ENCODE results near the gene SLC39A5. TPM values are rescaled to one million over a fixed set of nuclear protein-coding genes. Genes with fewer than 3 reads are reported as not detected.

The SLC39A5 gene
- total and polyA plus RNA-seq, 2 of the 13 experiments (the other 11 are each of a cell fraction or from before 2014, with no cell fraction given) = 59.7 to 101 TPM

DNA sequence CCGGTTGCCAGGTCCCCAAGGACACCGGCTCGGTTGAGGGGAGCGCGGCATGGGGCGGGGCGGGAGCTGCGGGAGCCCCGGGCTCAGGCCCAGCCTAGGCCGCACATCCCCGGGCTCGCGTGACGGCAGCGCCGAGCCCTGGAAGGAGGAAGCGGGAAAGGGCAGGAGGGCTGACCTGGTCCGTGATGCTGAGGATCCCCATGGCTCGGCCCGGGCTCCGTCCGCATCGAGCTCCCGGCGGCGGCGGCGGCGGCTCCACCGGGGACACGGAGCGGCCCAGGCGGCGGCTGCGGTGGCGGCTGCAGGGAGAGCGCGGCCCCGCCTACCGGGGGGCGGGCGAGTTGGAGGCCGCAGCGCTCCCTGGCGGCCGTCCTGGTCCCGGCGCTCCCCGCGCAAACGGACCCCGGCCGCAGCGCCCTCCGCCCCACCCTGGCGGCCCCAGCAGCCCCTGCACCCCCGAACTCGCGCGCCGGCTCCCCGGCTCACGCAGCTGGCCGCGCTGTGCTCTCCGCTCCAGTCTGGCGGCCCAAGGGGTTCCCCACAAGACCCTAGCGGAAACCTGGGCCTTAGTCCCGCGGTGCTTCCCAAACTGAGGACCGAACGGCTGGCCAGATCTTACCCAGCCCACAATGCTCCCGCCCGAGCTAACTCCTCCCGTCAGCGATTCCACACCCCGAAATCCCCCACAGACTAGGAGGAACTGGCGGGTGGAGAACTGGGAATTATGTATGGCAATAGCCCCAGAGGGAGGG lies 28.4 kb downstream of the SLC39A5 start, which contains the start of gene ANKRD52 (continued):
- TF ChIP-seq ZNF251 (CRISPR knock-in tag; IDR thresholded peaks at IDR 0.05) (no peak), SAP130 (CRISPR knock-in tag; IDR thresholded peaks at IDR 0.05; ENCODE audit: low read depth) (peak; percentile 49; the same call in 1 of the 2 replicates), SKI (IDR thresholded peaks at IDR 0.05; ENCODE audit: partially characterized antibody) (peak; percentile 71), ZNF562 (CRISPR knock-in tag; IDR thresholded peaks at IDR 0.05; ENCODE audit: borderline replicate concordance) (no peak), NCOR1 (IDR thresholded peaks at IDR 0.05; ENCODE audit: borderline replicate concordance, low read length) (no peak), PAF1 (CRISPR knock-in tag; IDR thresholded peaks at IDR 0.05) (no peak), ZNF563 (CRISPR knock-in tag; IDR thresholded peaks at IDR 0.05) (peak; percentile 88), ZNF567 (CRISPR knock-in tag; IDR thresholded peaks at IDR 0.05; ENCODE audit: borderline replicate concordance) (no peak), SIX1 (CRISPR knock-in tag; IDR thresholded peaks at IDR 0.05; ENCODE audit: borderline replicate concordance) (no peak), REPIN1 (CRISPR knock-in tag; IDR thresholded peaks at IDR 0.05; ENCODE audit: borderline replicate concordance, low read depth) (no peak), ZBTB10 (CRISPR knock-in tag; IDR thresholded peaks at IDR 0.05; ENCODE audit: borderline replicate concordance) (peak; percentile 93), BRCA1 (CRISPR knock-in tag; IDR thresholded peaks at IDR 0.05) (no peak), KDM3A (CRISPR knock-in tag; IDR thresholded peaks at IDR 0.05; ENCODE audit: low read depth) (no peak), POLR2G (IDR thresholded peaks at IDR 0.05; ENCODE audit: low read depth, low read length) (peak; percentile 61; the same call in 1 of the 2 replicates), RFXANK (CRISPR knock-in tag; IDR thresholded peaks at IDR 0.05) (no peak), ASH2L (IDR thresholded peaks at IDR 0.05; ENCODE audit: insufficient read length, low read depth, low read length) (peak; percentile 79), TBP (CRISPR knock-in tag; IDR thresholded peaks at IDR 0.05) (no peak), XBP1 (CRISPR knock-in tag; IDR thresholded peaks at IDR 0.05) (no peak), GTF2F1 (IDR thresholded peaks at IDR 0.05; ENCODE audit: low read length) (no peak), IRF1 (CRISPR knock-in tag; IDR thresholded peaks at IDR 0.05; ENCODE audit: low read depth) (no peak), ZNF253 (CRISPR knock-in tag; IDR thresholded peaks at IDR 0.05; ENCODE audit: borderline replicate concordance) (no peak), EEA1 (CRISPR knock-in tag; IDR thresholded peaks at IDR 0.05; ENCODE audit: borderline replicate concordance) (peak; percentile 76), SAFB2 (CRISPR knock-in tag; IDR thresholded peaks at IDR 0.05; ENCODE audit: borderline replicate concordance, low read depth) (peak; percentile 84; the same call in 1 of the 2 replicates), BHLHE40 (IDR thresholded peaks at IDR 0.05; ENCODE audit: low read length) (no peak), PHB2 (IDR thresholded peaks at IDR 0.05; ENCODE audit: partially characterized antibody) (no peak), RNF2 (conservative IDR thresholded peaks at IDR 0.05; ENCODE audit: low read depth) (no peak), ZNF746 (CRISPR knock-in tag; IDR thresholded peaks at IDR 0.05) (0 out of 2 replicates have a peak, but pooled peaks have one; percentile 50), ZMAT3 (CRISPR knock-in tag; conservative IDR thresholded peaks at IDR 0.05) (0 out of 2 replicates have a peak, but pooled peaks have one; percentile 57)
- TF ChIP-seq, protein P1, sequence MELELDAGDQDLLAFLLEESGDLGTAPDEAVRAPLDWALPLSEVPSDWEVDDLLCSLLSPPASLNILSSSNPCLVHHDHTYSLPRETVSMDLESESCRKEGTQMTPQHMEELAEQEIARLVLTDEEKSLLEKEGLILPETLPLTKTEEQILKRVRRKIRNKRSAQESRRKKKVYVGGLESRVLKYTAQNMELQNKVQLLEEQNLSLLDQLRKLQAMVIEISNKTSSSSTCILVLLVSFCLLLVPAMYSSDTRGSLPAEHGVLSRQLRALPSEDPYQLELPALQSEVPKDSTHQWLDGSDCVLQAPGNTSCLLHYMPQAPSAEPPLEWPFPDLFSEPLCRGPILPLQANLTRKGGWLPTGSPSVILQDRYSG (CRISPR knock-in tag; IDR thresholded peaks at IDR 0.05) = no peak

Data from HepG2 (cell line).